OCI-LY3 (cell line): ENCODE data around the gene FNDC11.

ENCODE experiments used
- CTCF ChIP-seq: fragments of 200-600, 300-600 bp; sonication (generic); IDR thresholded peaks from 2 replicates; pipeline ENCODE4 v1.5.1; 2014; ENCODE audit warnings: antibody characterized with exemption, low read length, low read depth
- EZH2phosphoT487 ChIP-seq: fragments of 200-600 bp; shearing (Covaris generic); IDR thresholded peaks from 2 replicates; pipeline ENCODE4 v1.6.1; 2018; ENCODE audit warnings: antibody characterized with exemption, mixed run types, low read depth

DNA sequence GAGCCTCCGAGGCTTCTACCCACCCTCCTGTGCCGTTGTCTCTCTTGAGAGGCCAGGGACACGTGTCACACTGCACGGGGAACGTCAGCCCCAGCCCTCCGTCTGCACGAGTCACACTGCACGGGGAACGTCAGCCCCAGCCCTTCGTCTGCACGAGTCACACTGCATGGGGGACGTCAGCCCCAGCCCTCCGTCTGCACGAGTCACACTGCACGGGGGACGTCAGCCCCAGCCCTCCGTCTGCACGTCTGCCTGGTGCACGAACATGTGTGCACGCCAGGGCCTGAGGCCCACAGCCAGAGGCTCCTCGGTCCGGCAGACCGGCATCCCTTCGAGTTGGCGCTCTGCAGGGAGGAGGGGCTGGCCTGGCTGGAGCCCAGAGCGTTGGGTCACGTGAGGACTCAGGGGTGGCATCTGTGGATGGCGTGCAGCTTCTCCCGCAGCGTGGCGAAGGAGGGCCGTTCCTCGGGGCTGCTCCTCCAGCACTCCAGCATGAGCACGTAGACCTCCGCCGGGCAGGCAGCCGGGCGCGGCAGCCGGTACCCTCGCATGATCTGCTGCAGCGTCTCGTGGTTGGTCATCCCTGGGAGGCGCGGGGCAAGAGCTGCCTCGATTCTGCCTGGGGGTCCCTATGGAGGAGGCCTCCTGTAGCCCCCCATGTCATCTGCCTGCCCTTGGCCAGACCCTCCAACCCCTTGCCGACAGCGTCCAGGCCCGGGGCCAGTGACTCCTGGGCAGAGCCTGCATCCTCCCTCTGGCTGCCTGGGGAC is 13.4 kb upstream of the FNDC11 start:
- TF ChIP-seq CTCF (no peak), EZH2phosphoT487 (no peak)
